Skeletal muscle tissue (tissue), 4 donors: ENCODE measurements around the gene RASGRF2. TPM values are rescaled to one million over a fixed set of nuclear protein-coding genes. Genes with fewer than 3 reads are reported as not detected.

ENCODE experiments used
- H3K27ac ChIP-seq: one replicate; pipeline ENCODE4 v1.7.0; 2013; ENCODE audit warnings: mild to moderate bottlenecking, low read depth, low read length, inconsistent platforms
- H3K27me3 ChIP-seq, 3 donors: one replicate each; pipeline ENCODE4 v1.7.0; 2013; ENCODE audit warnings: low read length in 3 of 3; ENCODE audit not compliant: control insufficient read depth in 3 of 3, insufficient read depth in 3 of 3
- H3K36me3 ChIP-seq, 3 donors: one replicate each; pipeline ENCODE4 v1.7.0; 2013; ENCODE audit warnings: low read length in 3 of 3; ENCODE audit not compliant: control insufficient read depth in 3 of 3, insufficient read depth in 3 of 3
- H3K4me1 ChIP-seq, 3 donors: one replicate each; pipeline ENCODE4 v1.7.0; 2013; ENCODE audit warnings: low read length in 3 of 3, mild to moderate bottlenecking in 3 of 3; ENCODE audit not compliant: control insufficient read depth in 3 of 3, insufficient read depth in 3 of 3
- H3K4me3 ChIP-seq, 3 donors: one replicate each; pipeline ENCODE4 v1.7.0; 2013; ENCODE audit warnings: low read length in 3 of 3
- H3K9ac ChIP-seq, 3 donors: one replicate each; pipeline ENCODE4 v1.7.0; 2013; ENCODE audit warnings: low read length in 3 of 3, mild to moderate bottlenecking in 3 of 3, moderate library complexity in 2 of 3, low read depth in 1 of 3
- H3K9me3 ChIP-seq, 3 donors: one replicate each; pipeline ENCODE4 v1.7.0; 2013; ENCODE audit warnings: low read length in 3 of 3; ENCODE audit not compliant: control insufficient read depth in 3 of 3
- total RNA-seq: library from RNA; depleted of rRNA; stranded (reverse); fragments of >200 nt; gene quantifications from one replicate; pipeline ENCODE4 v1.2.3, GENCODE V29; 2014
- donor health status: Osteomylitis.

Gene RASGRF2
- total RNA-seq, 1 donor from 2014 or later, result 1.0 TPM

DNA sequence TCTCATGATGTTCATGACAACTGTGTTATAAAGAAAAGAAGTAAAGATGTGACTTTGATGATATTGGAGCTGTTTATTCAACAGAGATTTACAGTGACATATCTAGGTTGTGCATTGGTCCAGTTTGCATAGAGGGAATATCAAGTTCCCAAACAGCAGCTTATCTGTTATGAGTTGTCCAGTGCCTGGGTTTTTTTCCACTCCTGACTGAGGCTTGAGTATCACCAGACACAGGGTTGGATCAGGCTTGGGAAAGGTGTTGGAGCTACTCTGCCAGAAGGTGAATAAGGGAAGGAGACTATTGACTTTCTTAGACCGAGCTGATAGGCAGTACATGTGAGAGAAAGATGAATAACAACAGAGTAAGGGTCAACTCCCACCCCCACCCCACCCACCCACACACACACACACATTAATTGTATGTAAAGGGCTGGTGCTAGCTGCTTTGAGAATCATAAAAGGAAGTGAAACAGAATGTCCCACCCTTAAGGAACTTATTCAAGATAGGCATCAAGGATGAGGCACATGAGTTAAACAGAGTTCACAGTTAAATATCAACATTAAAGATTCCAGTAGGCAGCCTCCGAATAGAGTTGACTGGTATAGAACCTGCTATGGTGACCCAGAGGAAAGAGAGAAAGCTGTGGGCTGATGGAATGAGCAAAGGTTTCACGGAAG, 33.0 kb upstream of the RASGRF2 start:
- Histone ChIP-seq H3K27me3 (no peaks in the 10 kb centered on the region), H3K9ac (no peak overlapping the region), H3K4me3 (no peak overlapping the region), H3K27ac (no peak overlapping the region), H3K9me3 (no peaks in the 10 kb centered on the region), H3K4me1 (no peaks in the 10 kb centered on the region), H3K36me3 (no peaks in the 10 kb centered on the region)

DNA sequence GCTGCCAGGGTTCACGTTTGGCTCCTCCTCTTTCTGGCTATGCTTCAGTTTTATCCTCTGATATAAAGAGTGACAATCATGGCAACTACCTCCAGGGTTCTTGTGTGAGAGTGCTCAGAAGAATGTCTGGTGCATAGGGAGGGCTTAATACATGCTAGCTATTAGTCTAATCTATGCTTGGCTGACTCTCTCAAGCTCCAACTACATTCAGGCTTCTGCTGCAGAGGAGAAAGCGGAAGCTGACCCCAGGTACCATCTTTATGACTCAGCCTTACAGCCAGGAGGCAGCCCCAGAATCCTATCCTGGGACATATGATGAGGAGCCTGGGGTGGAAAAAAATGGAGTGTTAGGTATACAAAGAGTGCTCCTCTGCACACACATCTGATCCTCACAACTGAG, 32.1 kb upstream of the RASGRF2 start:
- no peaks in the 10 kb centered on the region for H3K9me3 ChIP-seq
- no peak overlapping the region for H3K9ac ChIP-seq
- no peak overlapping the region for H3K27ac ChIP-seq
- H3K4me1 ChIP-seq, result no peaks in the 10 kb centered on the region
- no peaks in the 10 kb centered on the region for H3K36me3 ChIP-seq
- H3K27me3 ChIP-seq, result no peaks in the 10 kb centered on the region
- H3K4me3 ChIP-seq, result no peak overlapping the region

DNA sequence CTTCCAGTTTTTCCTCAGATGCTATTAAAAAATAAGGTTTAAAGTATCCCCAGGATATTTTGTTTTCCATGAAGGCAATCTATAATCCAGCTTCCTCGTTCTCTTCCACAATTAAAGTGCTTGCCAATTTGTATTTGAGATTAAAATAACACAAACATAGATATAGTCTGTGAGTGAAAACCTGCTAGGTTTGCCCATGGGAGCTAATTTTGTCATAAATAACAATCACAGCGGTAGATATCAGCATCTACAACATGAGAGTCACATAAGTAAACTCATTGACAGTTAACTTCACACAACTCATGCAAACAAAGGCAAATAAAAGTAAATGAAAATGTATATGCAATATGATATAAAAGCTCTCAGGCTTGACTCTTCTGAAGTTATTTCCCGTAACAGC, 29.2 kb upstream of the RASGRF2 start:
- Histone ChIP-seq H3K9ac (no peak overlapping the region), H3K36me3 (no peaks in the 10 kb centered on the region), H3K27ac (no peak overlapping the region), H3K9me3 (no peaks in the 10 kb centered on the region), H3K27me3 (peaks cover 0 to 3% (median 0%) of the 10 kb centered on the region in 3 donors), H3K4me3 (no peak overlapping the region), H3K4me1 (no peaks in the 10 kb centered on the region)

DNA sequence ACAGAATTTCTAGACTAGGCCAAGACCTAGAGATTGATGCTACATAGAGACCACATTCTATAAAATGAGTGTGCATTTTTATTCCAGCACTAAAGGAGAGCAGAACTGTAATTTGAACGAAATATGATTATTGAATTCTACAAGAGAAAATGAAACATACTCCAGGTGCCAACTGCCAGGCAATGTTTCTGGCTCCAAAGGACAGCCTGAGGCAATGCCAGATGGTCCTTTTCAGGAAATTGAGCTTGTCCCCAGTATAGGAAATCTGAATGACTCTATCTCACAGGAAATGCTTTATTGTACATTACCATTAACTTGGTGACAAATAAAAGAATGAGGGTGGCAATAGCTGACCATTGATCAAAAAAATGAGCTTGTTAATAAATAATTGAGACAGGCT, 28.8 kb upstream of the RASGRF2 start:
- H3K4me1 ChIP-seq, result no peaks in the 10 kb centered on the region
- H3K27me3 ChIP-seq, result peaks cover 0 to 3% (median 0%) of the 10 kb centered on the region in 3 donors
- no peak overlapping the region for H3K4me3 ChIP-seq
- H3K36me3 ChIP-seq, result no peaks in the 10 kb centered on the region
- no peaks in the 10 kb centered on the region for H3K9me3 ChIP-seq
- no peak overlapping the region for H3K27ac ChIP-seq
- no peak overlapping the region for H3K9ac ChIP-seq

DNA sequence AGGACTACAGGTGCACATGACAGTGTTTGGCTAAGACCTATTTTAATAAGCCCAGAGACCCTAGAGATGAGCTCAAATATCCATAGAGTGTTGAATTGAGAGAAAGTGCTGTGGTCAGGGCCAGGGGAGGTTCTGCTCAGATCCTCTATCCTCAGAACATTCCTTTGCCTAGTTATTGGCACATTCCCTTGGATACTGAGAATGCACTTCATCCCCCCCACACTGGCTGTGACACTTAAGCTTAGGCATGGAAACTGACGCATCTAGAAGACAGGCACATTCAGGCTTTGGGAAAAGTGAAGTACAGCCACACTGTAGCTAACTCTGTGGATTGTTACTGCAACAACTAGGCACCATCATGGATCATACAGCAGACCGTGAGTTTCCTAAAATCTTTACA, 27.1 kb upstream of the RASGRF2 start:
- Histone ChIP-seq H3K9ac (no peak overlapping the region), H3K27ac (no peak overlapping the region), H3K36me3 (no peaks in the 10 kb centered on the region), H3K9me3 (no peaks in the 10 kb centered on the region), H3K4me3 (no peak overlapping the region), H3K4me1 (no peaks in the 10 kb centered on the region), H3K27me3 (peaks cover 0 to 3% (median 0%) of the 10 kb centered on the region in 3 donors)

DNA sequence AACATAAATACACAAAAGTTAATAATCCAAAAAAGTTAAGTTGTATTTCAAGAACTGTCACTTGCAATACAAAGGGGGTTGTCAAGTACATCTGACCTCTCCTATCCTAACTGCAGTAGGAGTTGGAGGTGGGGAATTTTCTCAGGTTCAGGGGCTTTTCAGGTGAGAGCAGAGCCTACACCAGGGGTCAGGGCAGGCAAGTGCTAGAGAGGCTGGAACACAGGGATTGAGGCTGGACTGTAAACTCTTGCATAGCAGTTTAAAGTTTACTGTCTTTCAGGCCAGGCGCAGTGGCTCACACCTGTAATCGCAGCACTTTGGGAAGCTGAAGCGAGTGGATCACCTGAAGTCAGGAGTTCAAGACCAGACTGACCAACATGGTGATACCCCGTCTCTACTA, 25.4 kb upstream of the RASGRF2 start:
- Histone ChIP-seq H3K9ac (no peak overlapping the region), H3K4me3 (no peak overlapping the region), H3K27me3 (peaks cover 0 to 3% (median 0%) of the 10 kb centered on the region in 3 donors), H3K36me3 (no peaks in the 10 kb centered on the region), H3K9me3 (no peaks in the 10 kb centered on the region), H3K4me1 (no peaks in the 10 kb centered on the region), H3K27ac (no peak overlapping the region)

DNA sequence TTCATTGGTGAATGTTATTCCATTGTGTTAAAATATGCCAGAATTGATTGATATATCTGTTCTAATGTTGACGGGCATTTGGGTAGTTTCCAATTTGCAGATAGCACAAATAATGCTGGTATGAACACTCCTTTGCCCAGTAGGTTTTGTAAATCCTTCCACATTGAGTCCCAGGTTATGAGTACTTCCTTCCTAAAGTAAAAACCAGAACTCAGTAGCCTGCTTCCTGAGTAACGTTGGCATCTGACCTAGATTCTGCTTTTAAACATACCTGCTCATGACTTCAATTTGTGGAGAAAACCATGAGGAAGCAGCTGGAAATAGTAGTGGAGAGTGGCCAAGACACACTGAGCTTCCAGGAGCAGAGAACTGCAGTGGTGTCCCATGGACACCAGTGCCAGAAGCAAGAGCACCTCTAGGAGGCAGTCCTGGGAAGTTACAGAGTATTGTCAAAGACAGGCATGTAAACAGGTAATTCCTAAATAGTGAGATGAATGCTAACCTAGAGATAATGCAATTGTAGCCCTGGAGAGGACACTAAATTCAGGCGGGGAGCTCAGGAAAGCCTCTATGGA, 24.3 kb upstream of the RASGRF2 start:
- Histone ChIP-seq H3K9me3 (no peaks in the 10 kb centered on the region), H3K4me3 (no peak overlapping the region), H3K27ac (no peak overlapping the region), H3K9ac (no peak overlapping the region), H3K4me1 (no peaks in the 10 kb centered on the region), H3K36me3 (no peaks in the 10 kb centered on the region), H3K27me3 (peaks cover 0 to 3% (median 0%) of the 10 kb centered on the region in 3 donors)

DNA sequence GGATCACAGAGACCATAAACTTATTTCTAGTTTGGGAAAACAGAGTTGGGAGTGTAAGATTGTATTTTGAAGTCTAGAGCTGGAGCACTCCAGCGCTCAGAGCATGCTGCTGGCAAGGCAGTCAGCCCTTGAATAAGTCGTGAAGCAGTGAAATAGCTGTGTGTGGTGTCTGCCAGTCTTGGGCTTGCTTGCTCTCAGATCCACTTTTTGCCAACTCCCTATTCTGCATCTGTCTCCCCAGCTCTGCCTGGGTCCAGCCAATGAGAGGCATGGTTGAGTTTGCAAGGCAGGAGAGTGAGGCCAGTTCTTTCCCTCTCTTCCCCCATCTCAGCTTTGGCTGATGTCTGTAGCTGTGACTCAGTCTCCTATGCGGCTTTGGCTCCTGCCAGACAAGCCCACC, 23.3 kb upstream of the RASGRF2 start:
- Histone ChIP-seq H3K4me3 (no peak overlapping the region), H3K36me3 (no peaks in the 10 kb centered on the region), H3K4me1 (no peaks in the 10 kb centered on the region), H3K27me3 (peaks cover 0 to 3% (median 0%) of the 10 kb centered on the region in 3 donors), H3K27ac (no peak overlapping the region), H3K9ac (no peak overlapping the region), H3K9me3 (no peaks in the 10 kb centered on the region)

DNA sequence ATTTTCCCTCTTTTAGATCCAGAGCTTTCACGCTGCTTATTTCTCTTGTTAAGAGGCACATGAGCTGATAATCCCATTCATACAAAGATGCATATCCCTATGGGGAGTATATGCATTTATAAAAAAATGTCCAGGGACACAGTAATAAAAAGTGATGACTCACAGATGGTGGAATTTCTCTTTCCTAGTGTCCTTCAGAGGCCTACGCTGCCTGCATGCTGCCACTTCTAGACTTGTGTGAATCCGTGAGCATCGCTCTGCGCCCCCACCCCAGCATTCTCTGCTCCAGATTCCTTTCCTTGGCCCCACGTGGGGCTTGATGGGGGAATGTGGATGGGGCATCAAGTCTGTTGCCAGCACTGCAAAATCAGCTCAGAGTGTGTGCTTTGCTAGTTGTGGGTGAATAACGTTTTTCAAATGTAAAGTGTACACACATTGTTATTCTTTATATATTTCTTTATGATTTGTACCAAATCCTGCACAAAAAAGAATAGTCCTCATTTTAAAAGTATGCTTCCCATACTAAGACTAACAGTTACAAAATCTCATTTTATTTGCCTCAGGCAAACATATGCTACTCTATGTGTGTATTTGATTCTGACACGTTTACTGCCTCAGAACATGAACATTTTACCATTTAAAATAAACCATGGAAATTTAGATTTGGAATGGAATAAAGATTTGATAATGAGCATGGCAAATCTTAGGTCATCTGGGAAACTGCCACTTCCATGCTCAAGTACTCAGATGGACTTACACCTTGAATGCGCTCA, 22.4 kb upstream of the RASGRF2 start:
- Histone ChIP-seq H3K27me3 (peaks cover 0 to 3% (median 0%) of the 10 kb centered on the region in 3 donors), H3K4me3 (no peak overlapping the region), H3K4me1 (no peaks in the 10 kb centered on the region), H3K9ac (no peak overlapping the region), H3K27ac (no peak overlapping the region), H3K36me3 (no peaks in the 10 kb centered on the region), H3K9me3 (no peaks in the 10 kb centered on the region)

DNA sequence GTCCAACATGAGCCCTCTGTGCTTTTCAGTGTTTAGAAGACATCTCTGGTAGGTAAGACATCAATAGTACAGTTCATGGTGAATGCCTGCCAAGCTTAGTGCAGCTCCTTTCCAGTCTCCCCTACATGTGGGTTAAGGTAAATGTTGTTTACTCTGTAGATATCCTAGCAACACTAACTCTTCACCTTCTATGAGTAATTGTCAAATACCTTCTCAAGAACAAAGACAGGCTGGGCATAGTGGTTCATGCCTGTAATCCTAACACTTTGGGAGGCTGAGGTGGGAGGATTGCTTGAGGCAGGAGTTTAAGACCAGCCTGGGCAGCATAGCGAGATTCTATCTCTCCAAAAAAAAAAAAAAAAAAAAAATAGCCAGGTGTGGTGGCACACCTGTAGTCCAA, 18.7 kb upstream of the RASGRF2 start:
- H3K4me3 ChIP-seq, result no peak overlapping the region
- no peaks in the 10 kb centered on the region for H3K9me3 ChIP-seq
- H3K27ac ChIP-seq, result no peak overlapping the region
- no peaks in the 10 kb centered on the region for H3K36me3 ChIP-seq
- H3K9ac ChIP-seq, result no peak overlapping the region
- no peaks in the 10 kb centered on the region for H3K27me3 ChIP-seq
- no peaks in the 10 kb centered on the region for H3K4me1 ChIP-seq
